Esophagus muscularis mucosa (tissue), 4 donors: ENCODE results near the gene ECHDC1.

Source experiments
- CTCF ChIP-seq, 3 experiments: fragments of 200-600 bp in 2 of 3; fragments of 450-650 bp in 1 of 3; sonication (generic) in 2 of 3; IDR thresholded peaks; one replicate each; pipeline ENCODE4 v1.5.1; 2017 to 2019; ENCODE audit warnings: antibody characterized with exemption in 3 of 3, mild to moderate bottlenecking in 2 of 3, moderate library complexity in 1 of 3
- EP300 ChIP-seq: sonication (generic); formaldehyde crosslinking; IDR thresholded peaks from one replicate; pipeline ENCODE4 v1.6.1; 2017; ENCODE audit warnings: antibody characterized with exemption
- POLR2A ChIP-seq: fragments of 450-650 bp; IDR thresholded peaks from one replicate; pipeline ENCODE4 v1.6.1; 2017; ENCODE audit warnings: antibody characterized with exemption, moderate library complexity, mild to moderate bottlenecking, low read depth
- POLR2AphosphoS5 ChIP-seq, 2 donors: sonication (generic); formaldehyde crosslinking; IDR thresholded peaks; one replicate each; pipeline ENCODE4 v1.6.1; 2017; ENCODE audit warnings: antibody characterized with exemption in 2 of 2

GRCh38 chr6:127276331-127276730 lies 67.1 kb downstream of the ECHDC1 start:
- TF ChIP-seq CTCF (IDR thresholded peaks at IDR 0.05), result no peak
- no peak for TF ChIP-seq EP300
- TF ChIP-seq POLR2A, result no peak
- no peak for TF ChIP-seq POLR2AphosphoS5 (IDR thresholded peaks at IDR 0.05)
